ENCODE results near the gene ZNF57.

- TF ChIP-seq GATA2 (IDR thresholded peaks at IDR 0.05; ENCODE audit: low read depth, low read length) (no peak), GATA3 (IDR thresholded peaks at IDR 0.05; ENCODE audit: low read depth, low read length) (no peak)
These were observed 43.7 kb downstream of the ZNF57 start for GRCh38 chr19:2944403-2944774.
